Body of pancreas (tissue), 4 donors: ENCODE measurements around the gene MYBBP1A.

Experiments
- CTCF ChIP-seq, 7 experiments: fragments of 450-650 bp in 4 of 7; fragments of 200-600 bp in 3 of 7; sonication (generic) in 3 of 7; IDR thresholded peaks; one replicate each; pipeline ENCODE4 v1.5.1; 2016 to 2019; ENCODE audit warnings: antibody characterized with exemption in 7 of 7
- POLR2A ChIP-seq, 3 donors: fragments of 450-650 bp; IDR thresholded peaks; one replicate each; pipeline ENCODE4 v1.6.1; 2016; ENCODE audit warnings: antibody characterized with exemption in 3 of 3, mild to moderate bottlenecking in 2 of 3

- TF ChIP-seq CTCF (IDR thresholded peaks at IDR 0.05) (no peak), POLR2A (IDR thresholded peaks at IDR 0.05) (no peak)
Observed at GRCh38 chr17:4556996-4557395, 1.8 kb upstream of the MYBBP1A start.
